Ovary (tissue), 3 donors: ENCODE results near the gene PARP2.

Source experiments
- CTCF ChIP-seq, 3 donors: fragments of 450-650 bp in 2 of 3; fragments of 200-600 bp in 1 of 3; IDR thresholded peaks; one replicate each; pipeline versions ENCODE4 v1.5.1 to v1.8.0; 2016 to 2022; ENCODE audit warnings: antibody characterized with exemption in 3 of 3, mild to moderate bottlenecking in 1 of 3
- POLR2A ChIP-seq: fragments of 450-650 bp; IDR thresholded peaks from one replicate; pipeline ENCODE4 v1.6.1; 2017; ENCODE audit warnings: antibody characterized with exemption, mild to moderate bottlenecking, moderate library complexity
- donor health status: DM: no; HTN: no; CAD: no.

DNA sequence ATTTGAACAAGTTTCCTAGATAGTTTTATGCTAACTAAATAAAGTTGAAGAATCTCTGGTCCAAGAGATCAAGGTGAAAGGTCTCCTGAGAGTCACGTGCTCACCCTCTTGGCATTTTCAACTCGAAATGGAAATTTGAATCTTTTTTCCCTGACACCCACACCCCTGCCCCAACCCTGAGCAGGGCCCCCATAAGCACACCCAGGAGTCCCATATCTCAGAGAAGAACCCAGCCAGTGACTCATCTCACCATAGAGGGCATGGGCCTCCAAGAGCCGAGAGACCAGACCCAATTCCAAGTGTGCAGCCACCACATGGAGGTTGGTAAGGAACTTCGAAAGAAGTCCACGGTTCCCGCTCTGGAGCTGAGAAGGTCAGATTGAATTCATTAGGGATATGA is 37.2 kb downstream of the PARP2 start:
- TF ChIP-seq POLR2A (no peak), CTCF (IDR thresholded peaks at IDR 0.05) (no peak)
